MM.1S (cell line): ENCODE data around the gene GSTCD.

ENCODE experiments used
- DNase-seq: peaks from one replicate; pipeline ENCODE4 v3.0.0-alpha.2; 2015
- H2AFZ ChIP-seq: fragments of 300-600 bp; sonication (generic); 2 replicates; pipeline ENCODE4 v1.6.0; 2016; ENCODE audit warnings: antibody characterized with exemption, low read length
- H3F3A ChIP-seq: fragments of 300-600 bp; sonication (generic); 2 replicates; pipeline ENCODE4 v1.6.1; 2016; ENCODE audit warnings: mild to moderate bottlenecking, antibody characterized with exemption, low read length, moderate library complexity, mixed read lengths; ENCODE audit not compliant: insufficient read depth
- H3K27ac ChIP-seq: fragments of 300-600 bp; sonication (generic); 2 replicates; pipeline ENCODE4 v1.5.1; 2016; ENCODE audit warnings: mild to moderate bottlenecking, low read length
- H3K27me3 ChIP-seq: fragments of 300-600 bp; sonication (generic); replicated peaks from 2 replicates; pipeline ENCODE4 v1.6.0; 2016; ENCODE audit warnings: low read length; ENCODE audit not compliant: insufficient read depth
- H3K36me3 ChIP-seq: fragments of 300-600 bp; sonication (generic); replicated peaks from 2 replicates; pipeline ENCODE4 v1.6.1; 2016; ENCODE audit warnings: mild to moderate bottlenecking, low read length, mixed read lengths; ENCODE audit not compliant: insufficient read depth
- H3K4me1 ChIP-seq: fragments of 300-600 bp; sonication (generic); 2 replicates; pipeline ENCODE4 v1.6.1; 2016; ENCODE audit warnings: low read length, mixed read lengths
- H3K4me2 ChIP-seq: fragments of 300-600 bp; sonication (generic); 2 replicates; pipeline ENCODE4 v1.6.0; 2016; ENCODE audit warnings: low read depth, low read length
- H3K4me3 ChIP-seq: fragments of 300-600 bp; sonication (generic); 2 replicates; pipeline ENCODE4 v1.5.1; 2016; ENCODE audit warnings: low read length, mixed read lengths
- H3K79me2 ChIP-seq: fragments of 300-600 bp; sonication (generic); 2 replicates; pipeline ENCODE4 v1.6.1; 2016; ENCODE audit warnings: mixed run types, low read length, mixed read lengths
- H3K9ac ChIP-seq: fragments of 300-600 bp; sonication (generic); 2 replicates; pipeline ENCODE4 v1.6.1; 2016; ENCODE audit warnings: low read length, mixed read lengths
- H3K9me2 ChIP-seq: fragments of 300-600 bp; sonication (generic); replicated peaks from 2 replicates; pipeline ENCODE4 v1.6.1; 2016; ENCODE audit warnings: mild to moderate bottlenecking, low read length, mixed read lengths; ENCODE audit not compliant: insufficient read depth
- H3K9me3 ChIP-seq: fragments of 300-600 bp; sonication (generic); replicated peaks from 2 replicates; pipeline ENCODE4 v1.6.1; 2016; ENCODE audit warnings: mild to moderate bottlenecking, low read length, mixed read lengths; ENCODE audit not compliant: insufficient read depth
- H4K20me1 ChIP-seq: fragments of 300-600 bp; sonication (generic); 2 replicates; pipeline ENCODE4 v1.6.1; 2016; ENCODE audit warnings: mild to moderate bottlenecking, low read length, moderate library complexity, mixed read lengths; ENCODE audit not compliant: insufficient read depth
- EZH2 ChIP-seq: fragments of 300-600 bp; sonication (generic); optimal IDR thresholded peaks from 2 replicates; pipeline ENCODE3; 2017; ENCODE audit warnings: low read depth, mild to moderate bottlenecking, antibody characterized with exemption, low read length, mixed read lengths
- EZH2phosphoT487 ChIP-seq: fragments of 300-600 bp; sonication (generic); IDR thresholded peaks from 2 replicates; pipeline ENCODE4 v1.6.1; 2018; ENCODE audit warnings: antibody characterized with exemption, low read length
- TF ChIP-seq, protein P1 (sequence below): fragments of 300-600 bp; sonication (generic); IDR thresholded peaks from 2 replicates; pipeline ENCODE4 v1.5.1; 2016; ENCODE audit warnings: antibody characterized with exemption, low read length, mixed read lengths

Gene GSTCD

DNA sequence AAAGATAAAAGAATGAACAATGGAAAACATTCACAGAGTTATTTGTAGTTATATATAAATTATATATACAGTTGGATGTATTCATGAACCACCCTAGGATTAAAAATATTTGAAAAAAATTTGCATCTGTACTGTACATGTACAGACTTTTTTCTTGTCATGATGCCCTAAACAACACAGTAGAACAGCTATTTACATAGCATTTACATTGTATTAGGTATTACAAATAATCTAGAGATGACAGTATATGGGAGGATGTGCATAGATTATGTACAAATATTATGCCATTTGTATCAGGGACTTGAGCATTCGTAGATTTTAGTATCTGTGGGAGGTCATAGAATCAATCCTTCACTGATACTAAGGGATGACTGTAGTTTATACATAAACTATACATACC is 44.8 kb downstream of the GSTCD start:
- H3K4me2 ChIP-seq = no peak overlapping the region
- H3K9me2 ChIP-seq = no peaks in the 10 kb centered on the region
- no peak overlapping the region for H3K9ac ChIP-seq
- no peaks in the 10 kb centered on the region for H3F3A ChIP-seq
- peaks cover 12% of the 10 kb centered on the region; the same call in 1 of the 2 replicates for H3K4me1 ChIP-seq
- H3K9me3 ChIP-seq = no peaks in the 10 kb centered on the region
- no peaks in the 10 kb centered on the region for H3K36me3 ChIP-seq
- no peaks in the 10 kb centered on the region for H4K20me1 ChIP-seq
- H3K4me3 ChIP-seq = no peak overlapping the region
- TF ChIP-seq EZH2phosphoT487 = no peak
- TF ChIP-seq EZH2 = no peak
- TF ChIP-seq, protein P1, sequence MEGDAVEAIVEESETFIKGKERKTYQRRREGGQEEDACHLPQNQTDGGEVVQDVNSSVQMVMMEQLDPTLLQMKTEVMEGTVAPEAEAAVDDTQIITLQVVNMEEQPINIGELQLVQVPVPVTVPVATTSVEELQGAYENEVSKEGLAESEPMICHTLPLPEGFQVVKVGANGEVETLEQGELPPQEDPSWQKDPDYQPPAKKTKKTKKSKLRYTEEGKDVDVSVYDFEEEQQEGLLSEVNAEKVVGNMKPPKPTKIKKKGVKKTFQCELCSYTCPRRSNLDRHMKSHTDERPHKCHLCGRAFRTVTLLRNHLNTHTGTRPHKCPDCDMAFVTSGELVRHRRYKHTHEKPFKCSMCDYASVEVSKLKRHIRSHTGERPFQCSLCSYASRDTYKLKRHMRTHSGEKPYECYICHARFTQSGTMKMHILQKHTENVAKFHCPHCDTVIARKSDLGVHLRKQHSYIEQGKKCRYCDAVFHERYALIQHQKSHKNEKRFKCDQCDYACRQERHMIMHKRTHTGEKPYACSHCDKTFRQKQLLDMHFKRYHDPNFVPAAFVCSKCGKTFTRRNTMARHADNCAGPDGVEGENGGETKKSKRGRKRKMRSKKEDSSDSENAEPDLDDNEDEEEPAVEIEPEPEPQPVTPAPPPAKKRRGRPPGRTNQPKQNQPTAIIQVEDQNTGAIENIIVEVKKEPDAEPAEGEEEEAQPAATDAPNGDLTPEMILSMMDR = no peak
- H3K27me3 ChIP-seq = no peaks in the 10 kb centered on the region
- H3K27ac ChIP-seq = no peak overlapping the region
- no peaks in the 10 kb centered on the region for H3K79me2 ChIP-seq
- H2AFZ ChIP-seq = no peak overlapping the region
- no peak for DNase-seq

- Histone ChIP-seq H3K4me2 (no peak overlapping the region), H3K4me3 (no peak overlapping the region), H3K36me3 (no peaks in the 10 kb centered on the region), H3K27ac (no peak overlapping the region), H3K79me2 (no peaks in the 10 kb centered on the region), H2AFZ (no peak overlapping the region), H3F3A (no peaks in the 10 kb centered on the region), H3K9me2 (no peaks in the 10 kb centered on the region), H3K9me3 (no peaks in the 10 kb centered on the region), H4K20me1 (no peaks in the 10 kb centered on the region), H3K9ac (no peak overlapping the region), H3K4me1 (peaks cover 12% of the 10 kb centered on the region; the same call in 1 of the 2 replicates), H3K27me3 (no peaks in the 10 kb centered on the region)
- no peak for DNase-seq
- TF ChIP-seq, protein P1 = no peak
- no peak for TF ChIP-seq EZH2phosphoT487
- TF ChIP-seq EZH2 = no peak
Observed at GRCh38 chr4:105755375-105755774, 46.8 kb downstream of the GSTCD start.

DNA sequence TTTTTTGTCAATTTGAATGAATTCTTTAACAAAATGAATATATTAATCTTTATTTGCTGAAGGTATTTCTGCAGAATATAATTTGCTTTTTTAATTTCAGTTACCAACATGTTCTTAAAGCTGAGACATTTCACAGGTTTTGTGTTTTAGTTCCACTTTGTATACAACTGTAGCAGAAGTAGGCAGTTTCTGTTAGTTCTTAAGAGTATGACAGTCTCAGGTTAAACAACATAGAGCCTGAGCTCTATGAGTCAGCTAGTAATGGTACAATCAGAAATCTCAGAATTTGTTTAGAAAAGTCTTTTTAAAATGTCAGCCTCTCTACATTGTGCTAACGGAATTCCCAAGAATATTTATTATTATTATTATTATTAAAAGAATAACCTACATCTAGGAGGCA is 50.4 kb downstream of the GSTCD start:
- Histone ChIP-seq H3K9me2 (no peaks in the 10 kb centered on the region), H3K79me2 (no peaks in the 10 kb centered on the region), H3K9me3 (no peaks in the 10 kb centered on the region), H3K4me2 (no peak overlapping the region), H3K4me1 (no peaks in the 10 kb centered on the region), H4K20me1 (no peaks in the 10 kb centered on the region), H3K9ac (no peak overlapping the region), H3K27ac (no peak overlapping the region), H2AFZ (no peak overlapping the region), H3K27me3 (no peaks in the 10 kb centered on the region), H3K36me3 (no peaks in the 10 kb centered on the region), H3F3A (no peaks in the 10 kb centered on the region), H3K4me3 (no peak overlapping the region)
- TF ChIP-seq EZH2phosphoT487 (no peak), EZH2 (no peak)
- TF ChIP-seq, protein P1 = no peak
- DNase-seq = no peak
